GM12891 (cell line): ENCODE measurements around the gene ARPC4.

ENCODE experiments used
- POLR2A ChIP-seq: IDR thresholded peaks from 2 replicates; pipeline ENCODE4 v1.6.1; 2011; ENCODE audit warnings: low read depth, low read length, control low read depth
- POLR2AphosphoS5 ChIP-seq: IDR thresholded peaks from 2 replicates; pipeline ENCODE4 v1.6.1; 2011; ENCODE audit warnings: low read depth, low read length, control low read depth

- TF ChIP-seq POLR2AphosphoS5 (no peak), POLR2A (no peak)
Measured at GRCh38 chr3:9779075-9779593, 13.7 kb upstream of the ARPC4 start.
